ENCODE data around the gene TMEM266.

The TMEM266 gene

GRCh38 chr15:76163457-76164295 lies 103.9 kb downstream of the TMEM266 start:
- peak; percentile 64 for DNase-seq

- no peak for DNase-seq
Observed at GRCh38 chr15:76164602-76165001, 104.8 kb downstream of the TMEM266 start.

DNA sequence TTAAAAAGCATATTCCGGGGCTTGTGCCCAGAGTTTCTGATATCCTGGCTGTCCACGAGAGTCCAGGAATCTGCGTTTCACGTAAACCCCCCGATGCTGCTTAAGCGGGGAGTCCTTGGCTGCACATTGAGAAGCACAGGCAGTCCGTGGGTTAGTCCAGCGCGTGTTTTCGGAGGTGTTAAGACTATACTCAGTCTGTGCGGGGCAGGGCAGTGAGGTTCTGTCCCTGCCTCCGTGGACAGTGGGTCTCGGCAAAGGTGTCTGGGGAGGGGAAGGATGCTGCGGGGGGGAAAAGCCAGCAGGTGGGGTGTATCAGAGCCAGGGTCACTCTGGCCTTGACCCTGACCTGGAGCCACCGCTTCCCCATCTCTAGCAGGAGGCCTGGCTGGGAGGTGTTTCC lies 106.2 kb downstream of the TMEM266 start:
- no peak for DNase-seq

DNA sequence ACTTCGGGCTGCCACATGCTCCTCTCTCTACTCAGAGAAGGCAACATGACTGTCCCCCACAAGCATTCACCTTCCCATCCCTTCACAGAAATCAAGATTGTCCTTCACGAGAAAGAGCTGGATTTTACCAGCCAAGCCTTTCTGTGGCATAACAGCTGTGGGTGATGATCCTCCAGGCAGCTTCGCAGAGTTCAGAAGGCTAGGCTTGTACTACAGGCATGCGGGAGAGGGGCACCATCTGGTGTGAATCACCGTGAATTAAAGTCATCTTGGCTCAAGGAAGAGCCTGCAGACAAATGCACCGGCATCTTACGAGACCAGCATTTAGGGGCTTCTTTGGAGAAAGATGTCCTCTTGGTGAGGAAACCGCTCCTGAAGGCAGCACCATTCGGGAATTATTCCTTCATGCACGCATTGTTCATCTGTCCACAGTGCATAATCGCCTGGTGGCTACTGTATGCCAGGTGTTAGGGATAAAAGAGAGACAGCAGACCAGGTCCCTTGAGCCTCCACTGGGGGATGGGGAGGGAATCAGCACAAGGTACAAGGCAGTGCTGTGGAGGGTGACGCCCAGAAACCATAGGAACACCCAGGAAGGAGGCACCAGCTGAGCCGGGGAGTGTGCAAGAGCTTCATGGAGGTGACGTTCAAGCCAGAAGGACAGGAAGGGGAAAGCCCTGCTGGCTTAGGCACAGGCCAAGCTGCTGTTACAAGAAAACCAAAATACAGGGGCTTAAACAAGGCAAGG lies 108.6 kb downstream of the TMEM266 start:
- DNase-seq: no peak

DNA sequence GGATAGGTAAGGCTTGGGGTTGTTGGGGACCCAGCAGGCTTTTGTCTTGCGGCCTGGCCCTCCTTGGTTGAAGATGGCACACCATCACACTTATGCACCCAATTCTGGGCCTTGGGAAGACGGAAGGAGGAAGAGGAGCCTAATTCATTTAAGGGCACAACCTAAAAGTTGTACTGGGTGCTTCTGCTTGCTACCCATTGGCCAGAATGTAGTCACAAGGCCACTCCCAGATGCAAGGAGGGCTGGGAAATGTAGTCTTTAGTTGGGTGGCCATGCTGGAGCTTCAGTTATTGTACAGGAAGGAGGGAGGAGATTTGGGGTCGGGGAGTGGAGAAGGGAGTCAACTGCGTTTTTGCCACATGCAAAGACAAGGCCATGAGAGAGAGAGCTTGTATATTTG lies 109.2 kb downstream of the TMEM266 start:
- no peak for DNase-seq

DNA sequence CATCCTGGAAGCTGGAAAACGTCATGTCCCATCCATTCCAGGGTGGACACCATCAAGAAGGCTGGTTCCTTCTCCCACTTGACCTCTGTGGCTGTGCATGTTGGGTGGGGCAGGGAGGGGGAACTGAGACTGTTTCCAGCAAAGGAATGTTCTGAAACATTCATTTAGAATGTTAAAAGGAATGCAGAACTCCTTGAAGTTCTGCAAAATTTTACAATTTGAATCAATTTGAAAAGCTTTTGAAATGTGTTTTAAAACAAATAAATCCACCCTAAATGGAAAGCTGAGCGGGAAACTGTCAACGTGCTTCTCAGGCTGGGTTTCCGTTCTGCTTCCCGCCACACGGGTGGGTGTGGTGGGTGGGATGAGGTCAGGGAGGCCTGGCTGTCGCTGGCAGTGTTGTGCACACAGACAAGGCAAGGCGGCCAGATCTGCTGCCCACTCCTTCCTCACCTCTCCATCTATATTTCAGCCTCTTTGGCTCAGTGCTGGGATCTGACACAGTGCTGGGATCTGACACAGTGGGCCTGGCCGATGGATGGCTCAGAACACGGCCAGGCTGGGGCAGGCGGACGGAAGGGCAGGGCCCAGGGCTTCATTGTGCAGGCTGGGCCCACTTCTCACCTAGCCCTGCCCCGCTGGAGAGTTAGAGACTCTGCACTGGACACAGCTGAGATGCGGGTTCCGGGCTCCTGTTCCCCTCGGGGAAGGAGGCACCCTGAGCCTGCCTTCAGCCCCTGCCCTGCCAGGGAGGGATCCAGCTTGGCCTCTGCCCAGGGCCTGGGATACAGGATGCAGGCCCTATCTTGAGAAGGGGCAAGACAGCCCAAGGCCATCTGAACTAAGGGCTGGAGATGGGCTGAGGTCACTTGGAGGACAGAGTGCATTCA lies 110.4 kb downstream of the TMEM266 start:
- no peak for DNase-seq

DNA sequence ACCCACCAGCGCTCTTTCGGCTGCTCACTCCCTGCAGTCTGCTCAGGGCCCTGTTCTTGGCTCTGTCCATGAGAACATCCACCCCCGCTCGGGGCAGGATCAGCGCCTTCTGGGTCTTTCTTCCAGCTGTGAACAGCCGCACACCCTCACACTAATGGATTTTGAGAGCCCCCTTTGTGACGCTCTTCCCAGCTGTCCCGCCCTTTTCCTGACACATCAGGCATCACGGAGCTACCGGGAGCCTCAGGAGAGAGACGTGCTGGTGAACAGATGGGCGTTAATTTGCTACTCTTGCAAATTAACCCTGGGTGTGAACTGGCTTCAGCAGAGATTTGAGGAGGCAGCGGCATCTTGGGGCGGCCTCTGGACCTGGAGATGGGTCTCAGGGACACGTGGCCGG lies 113.0 kb downstream of the TMEM266 start:
- DNase-seq: no peak

DNA sequence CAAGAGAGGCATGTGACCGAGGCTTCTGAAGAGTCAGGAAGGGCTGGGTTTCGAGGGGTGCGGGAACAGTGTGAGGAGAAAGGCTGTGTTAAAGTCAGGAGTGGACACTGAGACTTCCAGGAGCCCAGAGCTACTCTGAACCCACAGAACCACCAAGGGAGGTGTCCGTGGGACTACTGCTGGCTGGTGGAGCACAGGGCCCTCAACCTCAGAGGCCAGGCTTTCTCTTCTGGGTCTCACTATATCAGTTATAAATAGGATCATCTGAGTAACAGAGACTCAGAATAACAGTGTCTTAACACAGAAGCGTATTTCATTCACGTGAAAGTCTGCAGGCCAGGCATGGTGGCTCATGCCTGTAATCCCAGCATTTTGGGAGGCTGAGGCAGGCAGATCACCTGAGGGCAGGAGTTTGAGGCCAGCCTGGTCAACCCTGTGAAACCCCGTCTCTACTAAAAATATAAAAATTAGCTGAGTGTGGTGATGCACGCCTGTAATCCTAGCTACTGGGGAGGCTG lies 113.6 kb downstream of the TMEM266 start:
- no peak for DNase-seq

DNA sequence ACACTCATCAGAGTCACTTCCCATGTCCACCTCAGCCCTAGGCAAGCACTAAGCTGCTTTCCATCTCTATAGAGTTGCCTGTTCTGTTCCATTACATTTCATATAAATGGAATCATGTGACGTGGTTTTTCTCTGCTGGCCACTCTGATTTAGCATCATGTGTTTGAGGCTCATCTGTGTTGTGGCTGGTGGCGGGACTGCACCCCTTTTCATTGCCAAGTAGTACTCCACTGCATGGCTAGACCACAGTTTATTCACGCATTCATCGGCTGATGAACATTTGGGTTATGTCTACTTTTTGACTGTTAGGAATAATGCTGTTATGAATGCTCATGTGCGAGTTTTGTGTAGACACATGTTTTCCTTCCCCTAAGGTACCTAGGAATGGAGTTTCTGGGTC lies 114.9 kb downstream of the TMEM266 start:
- DNase-seq: no peak

- DNase-seq: no peak
Observed at GRCh38 chr15:76175442-76175841, 115.7 kb downstream of the TMEM266 start.

DNA sequence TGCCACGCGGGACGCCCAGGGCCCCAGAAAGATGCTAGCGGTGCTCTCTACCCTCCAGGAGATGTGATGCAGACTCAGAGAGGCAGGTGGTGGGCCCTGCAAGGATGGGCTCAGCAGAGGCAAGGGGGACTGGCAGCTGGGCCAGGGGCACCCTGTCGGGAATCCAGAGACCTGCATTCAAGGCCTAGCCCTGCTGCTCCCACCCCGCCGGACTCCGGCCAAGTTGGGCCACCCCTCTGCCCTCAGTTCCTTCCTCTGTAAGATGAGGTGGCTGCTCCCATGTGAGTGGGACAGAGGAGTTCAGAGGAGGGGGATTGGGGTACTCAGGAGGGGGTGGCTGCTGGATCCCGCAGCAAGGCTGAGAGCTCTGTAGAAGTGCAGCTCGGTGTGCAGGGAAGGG lies 116.3 kb downstream of the TMEM266 start:
- no peak for DNase-seq

- DNase-seq: no peak
Observed at GRCh38 chr15:76176487-76177085, 116.8 kb downstream of the TMEM266 start.

DNA sequence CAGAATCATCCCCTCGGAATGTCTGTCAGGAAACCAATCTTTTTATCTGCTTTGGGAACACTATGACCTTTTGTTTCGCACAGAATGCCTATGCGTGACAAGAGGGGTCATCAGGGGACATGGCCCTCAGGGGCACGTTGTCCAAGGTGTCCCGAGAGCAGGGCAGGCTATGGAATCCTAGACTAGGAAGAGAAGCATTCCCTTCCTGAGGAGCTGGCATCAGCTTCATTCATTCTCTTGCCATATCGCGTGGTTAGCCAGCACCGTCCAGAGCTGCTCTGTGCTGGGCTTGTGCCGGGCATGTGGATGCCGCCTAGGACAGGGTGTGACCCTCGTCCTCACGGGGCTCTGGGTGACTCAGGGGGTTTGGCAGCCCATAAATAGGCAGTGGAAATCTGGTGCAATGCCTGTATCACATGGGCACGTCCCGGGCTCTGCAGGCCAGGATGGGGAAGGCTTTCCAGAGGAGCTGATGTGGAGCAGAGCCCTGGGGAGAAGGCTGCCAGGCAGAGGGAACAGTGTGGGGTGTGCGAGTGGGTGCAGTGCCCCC lies 117.8 kb downstream of the TMEM266 start:
- DNase-seq: no peak

- DNase-seq: peak; percentile 55
Observed at GRCh38 chr15:76178296-76179000, 118.7 kb downstream of the TMEM266 start.

DNA sequence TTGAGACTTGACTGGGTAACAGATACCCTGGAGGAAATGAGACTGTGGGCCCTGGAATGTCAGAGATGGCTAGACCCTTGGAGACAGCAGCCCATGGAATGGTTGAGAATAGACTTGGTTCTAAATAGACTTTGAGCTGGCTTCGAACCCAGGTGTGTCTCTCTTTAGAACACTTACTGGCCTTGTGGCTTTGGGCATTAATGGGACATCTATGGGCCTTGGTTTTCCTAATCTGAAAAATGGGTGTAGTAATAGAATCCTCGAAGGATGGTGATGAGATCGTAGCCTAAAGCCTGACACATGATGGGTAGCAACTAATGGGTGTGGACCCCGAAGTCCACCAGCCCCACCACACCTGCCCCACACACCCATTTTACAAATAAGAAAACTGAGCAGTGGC lies 119.2 kb downstream of the TMEM266 start:
- DNase-seq: no peak

- no peak for DNase-seq
Observed at GRCh38 chr15:76180321-76180720, 120.5 kb downstream of the TMEM266 start.

DNA sequence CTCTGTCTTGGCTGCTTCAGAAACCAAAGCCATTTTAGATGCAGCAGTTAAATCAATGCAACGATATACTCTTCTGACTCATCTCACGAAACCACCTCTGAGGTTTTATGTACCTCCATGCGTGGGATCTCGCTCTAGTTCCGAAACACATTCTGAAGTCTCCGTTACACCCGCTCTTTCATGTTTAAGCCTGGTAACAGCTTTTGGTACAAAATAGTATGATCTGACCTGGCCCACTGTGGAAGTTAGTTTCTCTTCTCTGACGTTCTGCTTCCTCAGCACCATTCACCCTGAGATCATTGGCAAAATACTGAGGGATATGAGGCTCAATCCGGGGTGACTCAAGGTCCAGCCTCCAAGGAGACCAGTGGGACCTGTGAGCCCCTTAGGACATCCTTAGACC lies 121.9 kb downstream of the TMEM266 start:
- no peak for DNase-seq

DNA sequence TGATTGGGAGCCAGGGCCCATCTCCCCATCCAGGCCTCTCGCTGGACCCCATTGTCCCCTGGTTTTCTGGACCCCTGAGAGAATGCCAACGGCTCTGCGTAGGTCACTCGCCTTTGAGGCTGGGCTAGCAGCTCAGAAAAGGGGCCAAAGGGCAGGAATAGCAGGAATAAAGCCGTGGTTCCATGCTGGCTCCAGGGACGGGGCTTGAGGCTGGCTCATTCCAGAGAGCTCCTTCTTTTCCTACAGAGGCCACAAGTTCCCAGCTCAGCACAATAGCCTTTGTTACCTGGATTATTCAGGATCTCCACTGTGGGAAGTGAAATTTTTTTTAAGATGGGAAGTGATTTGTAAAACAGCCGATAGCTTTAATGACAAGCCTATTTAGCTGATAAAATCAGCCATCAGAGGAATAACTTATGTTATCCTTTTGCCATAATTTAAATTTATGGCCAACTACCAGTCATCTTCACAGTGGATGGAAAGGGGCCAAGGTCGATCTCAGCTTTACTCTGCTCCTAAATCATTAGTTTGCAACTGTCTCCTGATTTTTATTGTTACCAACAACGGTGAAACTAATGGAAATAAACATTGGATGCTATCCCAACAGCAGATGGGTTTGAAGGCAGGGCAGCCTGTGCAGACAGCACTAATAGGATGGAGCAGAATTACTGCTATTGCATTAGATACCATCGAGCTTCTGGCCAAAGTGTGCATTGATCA lies 124.3 kb downstream of the TMEM266 start:
- DNase-seq: no peak

GRCh38 chr15:76184650-76185035 lies 124.9 kb downstream of the TMEM266 start:
- no peak for DNase-seq

DNA sequence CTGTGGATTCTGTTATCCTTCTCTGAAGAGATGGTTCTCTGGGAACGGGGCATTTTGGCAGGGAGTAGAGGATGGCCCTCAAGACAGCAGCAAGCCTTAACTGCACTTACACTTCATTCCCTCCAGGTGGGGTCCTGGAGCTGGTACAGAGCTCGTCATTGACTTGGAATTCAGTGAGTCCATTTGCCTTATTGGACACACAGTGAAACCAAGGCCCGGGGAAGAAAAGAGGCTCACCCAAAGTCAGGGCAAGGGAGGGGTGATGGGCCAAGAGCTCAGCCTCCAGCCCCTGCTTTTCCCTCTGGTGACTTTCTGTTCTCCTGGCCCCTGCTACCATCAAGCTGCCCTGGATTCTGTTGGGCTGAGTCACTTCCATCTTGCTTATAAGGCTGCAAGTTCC lies 125.9 kb downstream of the TMEM266 start:
- no peak for DNase-seq

DNA sequence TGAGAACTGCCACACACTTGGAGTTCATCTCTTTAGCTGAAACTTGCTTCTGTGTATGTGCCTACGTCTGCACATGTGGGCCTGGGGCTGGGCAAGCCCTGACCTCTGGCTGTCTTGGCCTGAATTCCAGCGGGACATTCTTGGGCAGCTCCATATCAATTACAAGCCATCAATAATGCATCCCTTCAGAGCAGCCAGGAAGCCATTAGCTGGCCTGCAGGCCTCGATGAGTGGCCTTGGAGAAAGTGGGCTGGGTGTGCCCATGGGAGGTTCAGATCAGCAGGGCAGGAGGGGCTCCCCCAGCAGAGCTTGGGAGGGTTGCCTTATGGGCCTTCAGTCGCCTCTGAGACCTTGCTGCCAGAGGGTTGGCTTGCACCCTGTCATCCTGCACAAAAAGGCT lies 127.4 kb downstream of the TMEM266 start:
- no peak for DNase-seq

Measured in left hindlimb (tissue), 1 donor.